SK-N-SH (cell line): Measurements from ENCODE around the gene CAV1. TPM values are rescaled to one million over a fixed set of nuclear protein-coding genes. Genes with fewer than 3 reads are reported as not detected.
A peak's percentile ranks its signal among the peaks of the same experiment; 100 is the strongest.

Experiments used
- CTCF ChIA-PET: fragments of 300-600, 350-600 bp; formaldehyde crosslinking; extraction: SDS; loops from one replicate; lab custom pipeline; 2021; lab: Yijun Ruan, JAX
- POLR2A ChIA-PET: fragments of 350-600 bp; sonication (Branson Sonifier 250); formaldehyde crosslinking; extraction: SDS; loops from one replicate; lab custom pipeline; 2020; ENCODE audit warnings: antibody characterized with exemption, inconsistent platforms; lab: Yijun Ruan, JAX
- DNase-seq: peaks from one replicate; pipeline ENCODE4 v3.0.0; 2012
- H2AFZ ChIP-seq: fragments of 200-600 bp; sonication (generic); 2 replicates; pipeline ENCODE4 v1.8.1; 2016; ENCODE audit warnings: antibody characterized with exemption, mild to moderate bottlenecking, low read depth
- H3F3A ChIP-seq: fragments of 200-600 bp; sonication (generic); replicated peaks from 2 replicates; pipeline ENCODE3; 2016; ENCODE audit warnings: antibody characterized with exemption, mild to moderate bottlenecking; ENCODE audit not compliant: insufficient read depth
- H3K27ac ChIP-seq, 2 experiments: fragments of 200-500 bp in 1 of 2; fragments of 200-600 bp in 1 of 2; sonication (Bioruptor generic) in 1 of 2; sonication (generic), shearing (Covaris generic) in 1 of 2; 2 replicates each; pipeline versions ENCODE4 v1.5.1 to v1.6.1; 2014 to 2016; ENCODE audit warnings: low read depth in 2 of 2, inconsistent platforms in 1 of 2, low read length in 1 of 2, mild to moderate bottlenecking in 1 of 2, mixed read lengths in 1 of 2
- H3K27me3 ChIP-seq: fragments of 200-600 bp; sonication (generic), shearing (Covaris generic); 2 replicates; pipeline ENCODE4 v1.6.1; 2016; ENCODE audit warnings: mixed run types; ENCODE audit not compliant: insufficient read depth
- H3K36me3 ChIP-seq, 2 experiments: fragments of 200-500 bp in 1 of 2; fragments of 200-600 bp in 1 of 2; sonication (Bioruptor generic) in 1 of 2; sonication (generic) in 1 of 2; replicated peaks in 1 of 2; 2 replicates each; pipeline versions ENCODE3 to v1.5.1; 2014 to 2016; ENCODE audit warnings: low read length in 1 of 2, mild to moderate bottlenecking in 1 of 2; ENCODE audit not compliant: insufficient read depth in 2 of 2, control insufficient read depth in 1 of 2
- H3K4me1 ChIP-seq, 2 experiments: fragments of 200-500 bp in 1 of 2; fragments of 200-600 bp in 1 of 2; sonication (Bioruptor generic) in 1 of 2; sonication (generic), shearing (Covaris generic) in 1 of 2; 2 replicates each; pipeline versions ENCODE4 v1.5.1 to v1.6.1; 2014 to 2016; ENCODE audit warnings: low read depth in 1 of 2, low read length in 1 of 2, mixed run types in 1 of 2; ENCODE audit not compliant: insufficient read depth in 2 of 2, control insufficient read depth in 1 of 2
- H3K4me2 ChIP-seq: fragments of 200-600 bp; sonication (generic), shearing (Covaris generic); 2 replicates; pipeline ENCODE4 v1.6.1; 2017; ENCODE audit warnings: mixed run types
- H3K4me3 ChIP-seq, 2 experiments: fragments of 200-500 bp in 1 of 2; fragments of 200-600 bp in 1 of 2; sonication (Bioruptor generic) in 1 of 2; sonication (generic), shearing (Covaris generic) in 1 of 2; 2 replicates each; pipeline versions ENCODE4 v1.5.1 to v1.8.1; 2014 to 2016; ENCODE audit warnings: low read depth in 2 of 2, inconsistent platforms in 1 of 2, low read length in 1 of 2, mild to moderate bottlenecking in 1 of 2, mixed read lengths in 1 of 2, moderate library complexity in 1 of 2
- H3K79me2 ChIP-seq: fragments of 200-600 bp; sonication (generic); 2 replicates; pipeline ENCODE4 v1.8.1; 2017; ENCODE audit warnings: mild to moderate bottlenecking; ENCODE audit not compliant: insufficient read depth
- H3K9ac ChIP-seq: fragments of 200-600 bp; sonication (generic); 2 replicates; pipeline ENCODE4 v1.6.1; 2017; ENCODE audit warnings: mixed run types
- H3K9me2 ChIP-seq: fragments of 200-600 bp; sonication (generic); 2 replicates; pipeline ENCODE4 v1.6.1; 2017; ENCODE audit warnings: mixed run types
- H3K9me3 ChIP-seq: fragments of 200-600 bp; sonication (generic); 2 replicates; pipeline ENCODE4 v1.6.1; 2017; ENCODE audit warnings: mixed run types, mild to moderate bottlenecking, moderate library complexity
- H4K20me1 ChIP-seq: fragments of 200-600 bp; sonication (generic); 2 replicates; pipeline ENCODE4 v1.6.1; 2017; ENCODE audit warnings: mild to moderate bottlenecking, mixed run types; ENCODE audit not compliant: insufficient read depth
- EP300 ChIP-seq, 2 experiments: IDR thresholded peaks; 2 replicates each; pipeline versions ENCODE4 v1.4.0 to v1.6.1; 2012; ENCODE audit warnings: borderline replicate concordance in 1 of 2, low read depth in 1 of 2, low read length in 1 of 2
- FOSL2 ChIP-seq: IDR thresholded peaks from 2 replicates; pipeline ENCODE4 v1.4.0; 2012; ENCODE audit warnings: low read depth, mild to moderate bottlenecking, moderate library complexity, borderline replicate concordance
- FOXM1 ChIP-seq: IDR thresholded peaks from 2 replicates; pipeline ENCODE4 v1.4.0; 2012; ENCODE audit warnings: low read depth, mild to moderate bottlenecking
- PBX3 ChIP-seq: IDR thresholded peaks from 2 replicates; pipeline ENCODE4; 2012
- RCOR1 ChIP-seq: fragments of 150-350 bp; IDR thresholded peaks from 2 replicates; pipeline ENCODE4 v1.6.1; 2017; ENCODE audit warnings: antibody characterized with exemption, low read length
- RFX5 ChIP-seq: IDR thresholded peaks from 2 replicates; pipeline ENCODE4 v1.6.1; 2012; ENCODE audit warnings: mild to moderate bottlenecking, improper control_type of control experiment, low read length
- RXRA ChIP-seq: IDR thresholded peaks from 2 replicates; pipeline ENCODE4 v1.4.0; 2012; ENCODE audit warnings: low read depth, mild to moderate bottlenecking, borderline replicate concordance
- SIN3A ChIP-seq: IDR thresholded peaks from 2 replicates; pipeline ENCODE4 v1.6.1; 2012; ENCODE audit warnings: low read depth, mild to moderate bottlenecking, low read length, moderate library complexity, borderline replicate concordance
- ZBTB33 ChIP-seq: IDR thresholded peaks from 2 replicates; pipeline ENCODE4 v1.4.0; 2012; ENCODE audit warnings: low read depth, borderline replicate concordance
- WGBS: methylation state at CpG from one replicate; pipeline ENCODE4 v1.1.6; 2017; ENCODE audit warnings: low lambda C conversion rate; 5-methylcytosine and 5-hydroxymethylcytosine counted together
- polyA plus RNA-seq, 3 experiments: library from polyadenylated mRNA; depleted of rRNA; stranded (reverse); fragments of >200 nt; gene quantifications; 2 replicates each; pipeline ENCODE4 v1.2.3, GENCODE V29; 2012
- TF ChIP-seq, protein P1 (sequence below): fragments of 150-350 bp; IDR thresholded peaks from 2 replicates; pipeline ENCODE4 v1.6.1; 2017; ENCODE audit warnings: antibody characterized with exemption, low read length, low read depth, borderline replicate concordance
- TF ChIP-seq, protein P2 (sequence below): IDR thresholded peaks from 2 replicates; pipeline ENCODE4 v1.4.0; 2012; ENCODE audit warnings: low read depth

CAV1 gene
- polyA plus RNA-seq, 1 of the 3 experiments (the other 2 are of a cell fraction): 968 TPM

DNA sequence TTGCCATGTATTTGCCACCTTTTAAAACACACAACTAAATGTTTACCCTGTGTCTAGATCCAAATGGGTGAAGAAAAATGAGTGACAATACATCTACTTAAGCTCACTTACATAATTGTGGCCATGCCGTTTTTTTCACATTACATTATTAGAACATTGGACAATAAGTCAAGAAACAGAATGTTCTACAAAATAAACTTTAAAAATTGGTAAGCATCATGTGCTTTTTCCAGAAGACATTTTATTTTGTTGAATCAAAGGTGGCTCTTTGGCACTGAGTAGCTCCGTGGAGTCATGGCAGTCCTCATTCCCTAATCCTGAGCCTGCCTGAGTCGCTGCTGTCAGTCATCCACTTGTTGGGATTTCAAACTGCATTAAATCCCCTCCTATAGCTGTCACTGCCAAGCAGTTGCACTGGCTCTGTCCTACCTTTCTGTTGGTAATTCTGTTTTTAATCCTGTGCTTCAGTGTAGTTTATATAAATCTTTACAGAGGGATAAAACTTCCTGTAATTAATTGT, 32.3 kb downstream of the CAV1 start:
- Histone ChIP-seq H3K4me2 (no peak overlapping the region), H3K9ac (no peak overlapping the region), H2AFZ (no peak overlapping the region), H3K9me3 (no peaks in the 10 kb centered on the region), H3F3A (peaks cover 81% of the 10 kb centered on the region), H3K27ac (peak overlapping the region in 1 of 2 experiments; percentile 68; a peak in 2 of 4 replicates), H4K20me1 (peaks cover 5% of the 10 kb centered on the region; the same call in 1 of the 2 replicates), H3K9me2 (no peaks in the 10 kb centered on the region), H3K27me3 (no peaks in the 10 kb centered on the region), H3K4me1 (peaks cover 3 to 79% of the 10 kb centered on the region in 2 experiments), H3K4me3 (no peak overlapping the region), H3K36me3 (peaks cover 38 to 56% of the 10 kb centered on the region in 2 experiments), H3K79me2 (peaks cover 71% of the 10 kb centered on the region)
- CTCF ChIA-PET: interaction anchor here (0.7 to 2.2 kb wide), 3 partner anchors 32 to 384 kb away, joined by 3 to 6 read pairs (median 4); no protein-coding TSS in a partner anchor
- DNase-seq: no peak
- TF ChIP-seq FOXM1 (no peak), PBX3 (peak; percentile 77)
- 30% methylated on average over 3 of the region's 3 CpGs for WGBS
- POLR2A ChIA-PET: no interaction called here

DNA sequence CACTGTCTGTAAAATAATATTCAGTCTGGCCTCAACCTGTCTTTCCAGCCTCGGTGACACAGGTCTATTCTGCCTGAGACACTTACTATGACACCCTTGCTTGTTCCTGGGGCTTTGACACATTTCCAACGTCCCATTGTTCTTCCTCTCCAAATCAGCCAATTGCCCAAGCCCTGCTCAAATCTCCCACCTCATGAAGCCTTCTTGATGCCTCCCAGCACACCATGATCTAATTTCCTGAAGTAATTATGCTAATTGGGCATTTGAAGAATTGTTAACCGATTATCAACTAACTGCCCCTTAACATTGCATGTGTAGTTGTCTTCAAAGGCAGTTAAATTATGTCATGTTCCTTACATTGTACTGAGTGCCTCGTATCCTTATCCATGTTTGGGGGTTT, 33.1 kb downstream of the CAV1 start:
- Histone ChIP-seq H3F3A (peaks cover 86% of the 10 kb centered on the region), H3K36me3 (peaks cover 36 to 51% of the 10 kb centered on the region in 2 experiments), H3K9me2 (no peaks in the 10 kb centered on the region), H2AFZ (no peak overlapping the region), H4K20me1 (0 out of 2 replicates have a peak, but pooled peaks cover 5% of the 10 kb centered on the region), H3K4me1 (peaks cover 3 to 79% of the 10 kb centered on the region in 2 experiments), H3K79me2 (peaks cover 63% of the 10 kb centered on the region), H3K4me3 (no peak overlapping the region), H3K27me3 (no peaks in the 10 kb centered on the region), H3K27ac (peak overlapping the region in 1 of 2 experiments; percentile 68; a peak in 1 of 4 replicates), H3K9ac (no peak overlapping the region), H3K4me2 (no peak overlapping the region), H3K9me3 (no peaks in the 10 kb centered on the region)
- WGBS: 35% methylated on average over 4 of the region's 4 CpGs
- ChIA-PET CTCF (interaction anchor here (0.7 to 2.2 kb wide), 3 partner anchors 31 to 385 kb away, joined by 3 to 6 read pairs (median 4); no protein-coding TSS in a partner anchor), POLR2A (no interaction called here)
- no peak for TF ChIP-seq FOXM1
- TF ChIP-seq, protein P1, sequence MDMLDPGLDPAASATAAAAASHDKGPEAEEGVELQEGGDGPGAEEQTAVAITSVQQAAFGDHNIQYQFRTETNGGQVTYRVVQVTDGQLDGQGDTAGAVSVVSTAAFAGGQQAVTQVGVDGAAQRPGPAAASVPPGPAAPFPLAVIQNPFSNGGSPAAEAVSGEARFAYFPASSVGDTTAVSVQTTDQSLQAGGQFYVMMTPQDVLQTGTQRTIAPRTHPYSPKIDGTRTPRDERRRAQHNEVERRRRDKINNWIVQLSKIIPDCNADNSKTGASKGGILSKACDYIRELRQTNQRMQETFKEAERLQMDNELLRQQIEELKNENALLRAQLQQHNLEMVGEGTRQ: no peak
- no peak for TF ChIP-seq RCOR1
- no peak for TF ChIP-seq RFX5
- no peak for TF ChIP-seq FOSL2
- TF ChIP-seq, protein P2, sequence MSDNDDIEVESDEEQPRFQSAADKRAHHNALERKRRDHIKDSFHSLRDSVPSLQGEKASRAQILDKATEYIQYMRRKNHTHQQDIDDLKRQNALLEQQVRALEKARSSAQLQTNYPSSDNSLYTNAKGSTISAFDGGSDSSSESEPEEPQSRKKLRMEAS: no peak
- TF ChIP-seq SIN3A: no peak
- no peak for TF ChIP-seq EP300 (IDR thresholded peaks at IDR 0.05; ENCODE audit: borderline replicate concordance in 1 of 2, low read depth in 1 of 2, low read length in 1 of 2)
- no peak for TF ChIP-seq ZBTB33
- no peak for TF ChIP-seq RXRA
- no peak for DNase-seq
